AG08396 (cell line): ENCODE data around the gene PIGB.
"Not testable (repeated sequence)": the region's sequence is repeated elsewhere in the genome, so short reads cannot be mapped to it uniquely, and the experiment has no call there.

Experiments
- DNase-seq: peaks from one replicate; pipeline ENCODE4 v3.0.0; 2012; ENCODE audit warnings: low spot score, mixed read lengths

PIGB gene

DNA sequence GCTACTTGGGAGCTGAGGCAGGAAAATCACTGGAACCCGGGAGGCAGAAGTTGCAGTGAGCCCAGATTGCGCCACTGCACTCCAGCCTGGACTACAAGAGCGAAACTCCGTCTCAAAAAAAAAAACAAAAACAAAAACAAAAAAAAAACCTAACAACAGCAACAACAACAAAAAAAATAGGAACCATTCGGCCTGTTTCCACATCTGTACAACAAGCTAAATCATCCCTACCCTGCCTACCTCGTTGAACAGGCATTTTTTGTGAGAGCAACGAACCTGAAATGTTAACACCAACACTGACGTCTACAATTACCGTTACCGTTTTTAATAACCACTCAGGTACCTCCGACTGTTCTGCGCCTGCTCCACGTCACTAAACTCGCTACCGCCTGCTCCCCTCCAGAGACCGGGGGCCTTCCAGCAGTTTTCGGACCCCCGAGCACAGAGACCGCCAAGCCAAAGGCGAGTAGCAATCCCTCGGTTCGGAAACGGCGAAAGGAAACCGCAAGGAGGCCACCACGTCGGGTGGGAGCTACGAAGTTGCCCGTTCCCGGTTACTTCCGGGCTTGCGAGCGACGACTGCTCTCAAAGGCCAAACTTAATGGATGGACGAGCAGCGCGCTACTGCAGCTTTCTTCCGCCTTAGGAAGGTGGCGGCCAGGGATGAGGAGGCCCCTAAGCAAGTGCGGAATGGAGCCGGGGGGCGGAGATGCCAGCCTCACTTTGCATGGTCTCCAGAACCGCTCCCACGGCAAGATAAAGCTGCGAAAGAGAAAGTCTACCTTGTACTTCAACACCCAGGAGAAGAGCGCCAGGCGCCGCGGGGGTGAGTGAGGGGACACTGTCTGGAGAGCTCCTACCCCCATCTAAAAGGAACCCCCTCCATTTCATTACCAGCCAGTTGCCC is at the start of gene PIGB, which contains the start of gene PIGBOS1:
TSS of gene PIGB (plus strand) at position 635 of the 907 bp plus-strand sequence. CDS start at position 664, 29 bp downstream.
TSS of gene PIGBOS1 (minus strand) at position 536 of the 907 bp plus-strand sequence. CDS start 1,331 bp downstream, outside the sequence.
- DNase-seq = peak; percentile 86

GRCh38 chr15:55270291-55270690 is 48.7 kb upstream of the PIGB start:
- DNase-seq = no peak

DNA sequence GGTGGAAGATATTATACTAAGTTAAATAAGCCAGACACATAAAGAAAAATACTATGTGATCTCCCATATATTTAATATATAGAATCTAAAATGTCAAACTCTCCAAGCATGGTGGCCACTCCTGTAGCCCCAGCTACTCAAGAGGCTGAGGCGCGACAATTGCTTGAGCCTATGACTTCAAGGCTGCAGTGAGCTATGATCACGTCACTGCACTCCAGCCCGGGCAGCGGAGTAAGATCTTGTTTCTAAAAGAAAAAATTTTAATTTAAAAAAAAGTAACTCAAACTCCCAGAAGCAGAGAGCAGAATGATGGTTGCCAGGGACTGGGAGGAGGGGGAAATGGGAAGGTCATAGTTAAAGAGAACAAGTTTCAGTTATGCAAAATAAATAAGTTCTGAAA is 42.7 kb upstream of the PIGB start:
- DNase-seq = no peak

GRCh38 chr15:55277116-55277564 is 41.9 kb upstream of the PIGB start:
- DNase-seq = no peak

- DNase-seq = no peak
Observed at GRCh38 chr15:55277715-55278114, 41.3 kb upstream of the PIGB start.

DNA sequence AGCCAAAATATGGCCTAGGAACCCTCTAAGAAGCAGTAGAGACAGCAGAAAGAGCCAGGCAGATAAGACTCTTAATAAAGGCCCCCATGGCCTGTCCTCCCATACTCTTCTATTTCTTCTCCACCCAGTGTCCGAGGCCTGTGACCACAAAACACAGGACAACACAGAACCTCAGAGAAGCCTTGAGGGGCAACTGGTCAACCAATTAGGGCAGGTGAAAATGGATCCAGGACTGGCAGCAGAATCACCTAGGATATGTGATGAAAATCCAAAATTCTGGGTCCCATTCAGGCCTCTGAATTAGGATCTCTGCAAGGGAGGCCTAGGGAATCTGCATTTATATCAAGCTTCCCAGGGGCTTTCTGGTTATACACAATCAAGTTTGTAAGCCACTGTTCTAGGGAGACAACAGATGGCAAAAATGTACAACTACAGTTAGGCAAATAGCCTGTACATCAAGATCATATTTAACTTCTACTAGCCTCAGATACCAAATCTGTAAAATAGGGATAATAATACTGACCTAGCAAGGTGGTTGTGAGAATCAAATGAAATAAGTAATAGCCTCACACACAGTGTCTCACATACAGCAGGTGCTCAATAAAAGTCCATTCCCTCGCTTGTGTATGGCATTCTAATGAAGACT is 39.8 kb upstream of the PIGB start:
- no peak for DNase-seq

- DNase-seq = peak; percentile 51
Observed at GRCh38 chr15:55279746-55280351, 39.2 kb upstream of the PIGB start.

GRCh38 chr15:55280589-55280988 is 38.4 kb upstream of the PIGB start:
- not testable (repeated sequence) for DNase-seq

- DNase-seq = no peak
Observed at GRCh38 chr15:55281517-55282228, 37.3 kb upstream of the PIGB start.

- peak; percentile 53 for DNase-seq
Observed at GRCh38 chr15:55282284-55282833, 36.7 kb upstream of the PIGB start.

DNA sequence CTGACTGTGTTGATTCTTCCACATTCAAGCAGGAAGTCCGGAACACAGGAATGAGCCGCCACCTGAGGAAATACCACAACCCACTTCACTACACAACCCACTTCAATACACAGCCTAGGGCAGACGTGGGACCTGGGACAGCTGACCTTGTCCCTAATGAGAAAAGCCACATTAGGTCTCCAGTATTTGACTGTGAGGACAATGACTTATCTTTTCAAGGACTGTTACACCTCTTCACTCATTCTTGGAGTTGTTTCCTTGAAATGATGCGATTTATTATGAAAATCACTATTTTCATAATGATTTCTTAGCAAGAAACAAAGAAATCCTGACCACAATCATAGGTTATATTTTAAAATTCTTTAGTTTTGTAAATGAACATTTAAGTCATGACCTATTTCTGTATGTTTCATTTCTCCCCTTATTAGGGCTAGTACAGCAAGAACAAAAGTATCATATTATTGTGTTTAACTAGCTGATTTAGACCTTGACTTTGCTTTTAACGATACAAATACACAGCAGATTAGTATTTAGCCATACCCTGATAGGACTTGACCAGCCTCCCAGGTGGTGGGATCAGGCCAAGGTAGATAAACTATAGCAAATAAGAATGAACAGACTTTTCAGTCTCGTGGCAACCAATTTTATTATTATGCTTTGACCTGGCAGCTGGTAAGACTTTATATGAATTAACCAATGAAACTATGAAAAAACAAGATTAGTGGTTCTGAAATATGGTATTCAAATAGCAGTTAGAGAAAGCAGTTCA is 35.5 kb upstream of the PIGB start:
- DNase-seq = no peak

DNA sequence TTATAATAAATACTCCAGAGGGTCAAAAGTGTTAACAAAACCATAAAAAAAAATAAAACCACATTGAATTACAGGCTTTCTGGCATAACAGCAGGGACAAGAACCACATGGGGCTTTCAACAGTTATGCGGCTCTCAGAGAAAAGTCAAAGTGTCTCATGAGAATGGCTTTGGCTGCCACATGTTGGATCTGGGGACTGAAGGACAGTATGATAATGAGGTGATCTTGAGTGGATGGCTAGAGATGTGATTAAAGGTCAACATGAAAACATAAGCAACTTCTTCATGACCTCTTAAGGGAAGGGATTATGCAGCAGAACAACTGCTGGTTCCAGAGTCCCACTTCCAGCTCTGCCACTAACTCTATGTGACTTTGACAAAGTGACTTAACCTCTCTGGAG is 34.6 kb upstream of the PIGB start:
- no peak for DNase-seq

GRCh38 chr15:55286442-55287189 is 32.4 kb upstream of the PIGB start:
- DNase-seq = not testable (repeated sequence)

- DNase-seq = no peak
Observed at GRCh38 chr15:55288006-55288717, 30.9 kb upstream of the PIGB start.

DNA sequence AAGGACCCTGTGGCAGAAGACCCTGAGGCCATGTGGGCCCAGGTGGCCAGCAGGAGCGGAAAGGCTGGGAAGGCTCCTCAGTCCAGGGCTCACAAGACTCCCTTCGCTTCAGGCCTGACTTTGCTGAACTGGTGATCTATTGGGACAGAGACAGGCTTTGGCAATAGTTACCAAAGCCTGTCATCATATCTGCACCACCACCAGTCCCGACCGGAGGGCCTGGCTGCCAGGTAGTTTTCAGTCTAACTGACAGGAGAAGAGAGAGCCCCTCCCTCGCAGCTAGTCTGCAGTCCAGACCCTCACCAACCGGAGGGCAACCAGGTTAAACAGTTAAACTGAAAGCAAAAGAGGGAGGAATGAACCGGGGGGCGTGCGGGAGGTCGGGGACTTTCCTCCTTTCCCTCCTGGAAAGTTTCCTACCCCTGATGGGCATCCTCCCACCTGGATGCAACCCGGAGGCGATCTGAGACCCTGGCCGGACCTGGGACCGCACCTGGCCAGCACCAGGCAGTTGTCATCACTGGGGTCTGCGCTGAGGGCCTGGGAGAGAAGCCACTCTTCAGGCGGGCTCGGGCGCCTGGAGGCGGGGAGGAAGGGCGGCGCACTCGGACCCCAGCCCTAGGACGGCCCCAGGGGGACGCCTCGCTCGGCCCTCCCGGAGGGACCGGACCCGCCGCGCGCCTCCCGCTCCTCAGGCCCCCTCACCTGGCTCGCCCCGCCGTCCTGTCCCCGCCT is 29.8 kb upstream of the PIGB start:
- peak; percentile 64 for DNase-seq

DNA sequence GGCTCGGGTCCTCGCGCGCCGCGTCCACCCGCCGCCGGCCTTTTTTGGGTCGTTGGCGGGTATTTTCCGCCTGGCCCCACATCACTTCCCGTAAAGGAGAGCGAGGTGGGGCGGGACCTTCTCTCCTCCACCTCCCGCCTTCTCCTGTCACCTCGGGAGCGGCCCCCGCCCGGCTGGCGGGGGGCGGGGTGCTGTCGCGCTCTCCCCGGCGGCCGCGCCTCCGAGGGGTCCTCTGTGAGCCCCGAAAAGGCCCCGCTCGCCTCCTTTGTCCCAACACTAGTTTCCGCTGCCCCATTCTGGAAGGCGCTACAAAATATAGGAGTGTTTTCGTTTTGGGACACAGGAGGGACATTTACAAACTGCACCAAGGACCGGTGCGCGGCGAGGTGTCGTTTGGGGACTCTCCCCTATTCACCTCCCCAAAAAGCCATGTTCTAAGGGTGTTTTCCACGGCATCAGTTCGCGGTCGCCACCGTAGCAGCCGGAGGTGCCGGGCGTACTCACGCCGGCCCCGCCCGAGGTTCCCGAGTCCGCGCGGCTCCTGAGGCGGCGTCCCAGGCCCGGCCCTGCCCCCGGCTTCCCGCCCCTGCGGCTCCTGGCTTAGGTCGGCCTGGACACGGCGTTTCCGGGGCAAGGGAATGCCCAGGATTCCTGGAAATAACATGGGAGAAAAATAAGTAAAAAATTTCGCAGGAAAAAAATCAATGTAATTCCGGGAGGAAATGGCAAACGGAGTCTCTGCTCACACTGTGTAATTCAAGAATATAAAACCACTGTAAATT is 29.1 kb upstream of the PIGB start, which contains the start of gene RAB27A:
TSS of gene RAB27A (minus strand) at position 68 of the 782 bp plus-strand sequence. CDS start 54,879 bp downstream, outside the sequence.
- DNase-seq = peak; percentile 86

- peak; percentile 86 for DNase-seq
Observed at GRCh38 chr15:55290528-55291057, 28.4 kb upstream of the PIGB start.
